GM12891 (cell line): ENCODE measurements around the gene PAX3.

Source experiments
- DNase-seq: peaks from one replicate; pipeline ENCODE4 v3.0.0; 2011; ENCODE audit warnings: low spot score; ENCODE audit not compliant: insufficient read length
- FAIRE-seq: peaks from 2 replicates; lab custom pipeline; 2011; peaks lifted over from hg19 to GRCh38; lab: Jason Lieb, UNC
- PAX5 ChIP-seq: IDR thresholded peaks from 2 replicates; pipeline ENCODE4 v1.6.1; 2011; ENCODE audit warnings: low read length, moderate library complexity, mild to moderate bottlenecking; ENCODE audit not compliant: insufficient read depth, severe bottlenecking
- POLR2A ChIP-seq: IDR thresholded peaks from 2 replicates; pipeline ENCODE4 v1.6.1; 2011; ENCODE audit warnings: low read depth, low read length, control low read depth
- POLR2AphosphoS5 ChIP-seq: IDR thresholded peaks from 2 replicates; pipeline ENCODE4 v1.6.1; 2011; ENCODE audit warnings: low read depth, low read length, control low read depth
- POU2F2 ChIP-seq: IDR thresholded peaks from 2 replicates; pipeline ENCODE4 v1.6.1; 2011; ENCODE audit warnings: low read depth, mild to moderate bottlenecking, control low read depth, low read length, moderate library complexity
- SPI1 ChIP-seq: IDR thresholded peaks from 2 replicates; pipeline ENCODE4 v1.6.1; 2011; ENCODE audit warnings: low read depth, low read length, control low read depth
- TAF1 ChIP-seq: IDR thresholded peaks from 2 replicates; pipeline ENCODE4 v1.6.1; 2011; ENCODE audit warnings: low read depth, low read length, control low read depth

Gene PAX3

GRCh38 chr2:222228054-222228453 lies 70.7 kb downstream of the PAX3 start:
- TF ChIP-seq SPI1 = no peak
- TF ChIP-seq PAX5 = no peak
- no peak for TF ChIP-seq POLR2A
- no peak for TF ChIP-seq POLR2AphosphoS5
- no peak for TF ChIP-seq POU2F2
- TF ChIP-seq TAF1 = no peak

GRCh38 chr2:222218786-222219185 lies 80.0 kb downstream of the PAX3 start:
- DNase-seq (no peak), FAIRE-seq (no peak)
- TF ChIP-seq PAX5 = no peak
- TF ChIP-seq SPI1 = no peak
- no peak for TF ChIP-seq TAF1
- TF ChIP-seq POU2F2 = no peak
- TF ChIP-seq POLR2A = no peak

More at GRCh38 chr2:222228054-222228453, 70.7 kb downstream of the PAX3 start:
- no peak for FAIRE-seq
- DNase-seq = no peak

DNA sequence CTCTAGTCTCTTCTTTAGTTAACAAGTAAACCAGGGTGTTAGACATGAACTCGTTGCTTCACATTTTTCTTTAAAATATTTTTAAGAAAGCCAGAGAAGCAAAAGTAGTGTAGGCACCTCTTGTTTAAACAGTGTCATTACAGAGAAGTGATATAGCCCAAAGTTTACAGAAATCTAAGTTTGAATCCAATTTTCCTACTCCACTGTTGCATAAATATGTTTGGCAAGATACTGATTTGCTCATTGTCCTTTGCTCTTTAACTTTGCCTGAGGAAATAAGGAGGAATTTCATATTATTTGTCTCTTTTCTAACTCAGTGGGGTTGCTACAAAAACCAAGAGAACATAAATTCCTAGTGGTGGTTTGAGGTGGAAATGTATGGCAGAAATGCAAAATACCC lies 81.1 kb downstream of the PAX3 start:
- no peak for DNase-seq
- no peak for FAIRE-seq
- TF ChIP-seq PAX5 (no peak), POLR2AphosphoS5 (no peak), POLR2A (no peak), POU2F2 (no peak), SPI1 (no peak), TAF1 (no peak)

DNA sequence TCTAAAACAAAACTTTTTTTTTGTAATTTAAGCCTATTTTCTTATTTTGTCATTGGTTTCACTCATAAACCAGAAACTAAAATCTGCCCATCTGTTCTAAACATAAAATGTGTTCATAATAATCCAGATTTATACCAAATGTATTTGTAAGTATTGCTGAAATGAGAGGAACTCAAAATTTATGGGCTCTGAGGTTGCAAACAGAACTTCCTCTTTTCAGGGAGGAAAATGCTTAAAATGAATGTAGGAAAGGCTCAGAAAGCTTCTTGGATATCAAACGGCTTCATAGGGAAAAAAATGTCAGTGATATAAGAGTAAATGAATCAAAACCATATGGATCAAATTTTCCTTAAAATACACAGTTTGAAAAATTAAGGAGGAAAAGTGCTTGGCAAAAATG lies 83.9 kb downstream of the PAX3 start:
- TF ChIP-seq POLR2A = no peak
- no peak for TF ChIP-seq TAF1
- no peak for TF ChIP-seq PAX5
- TF ChIP-seq POLR2AphosphoS5 = no peak
- TF ChIP-seq SPI1 = no peak
- TF ChIP-seq POU2F2 = no peak
- no peak for DNase-seq
- FAIRE-seq = no peak

DNA sequence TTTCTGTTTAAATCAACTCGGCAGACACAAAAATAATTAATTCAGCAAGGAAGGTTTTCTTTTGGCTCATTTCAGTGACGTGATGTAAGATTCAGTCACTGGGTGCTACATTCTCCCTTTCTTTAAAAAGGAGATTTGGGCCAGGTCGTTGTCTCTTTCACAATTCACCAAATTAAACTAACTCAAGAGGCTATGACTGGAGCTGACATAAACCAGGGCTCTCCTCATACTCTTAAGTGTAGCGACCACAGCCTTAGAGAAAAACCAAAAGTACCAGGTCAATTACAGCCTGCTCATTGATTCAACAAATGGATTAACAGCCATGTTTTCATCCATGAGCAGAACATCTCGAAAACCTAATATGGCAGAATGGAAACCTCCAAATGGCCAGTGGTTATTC lies 85.7 kb downstream of the PAX3 start:
- TF ChIP-seq POLR2AphosphoS5 (no peak), PAX5 (no peak), POLR2A (no peak), POU2F2 (no peak), SPI1 (no peak), TAF1 (no peak)
- FAIRE-seq = no peak

DNA sequence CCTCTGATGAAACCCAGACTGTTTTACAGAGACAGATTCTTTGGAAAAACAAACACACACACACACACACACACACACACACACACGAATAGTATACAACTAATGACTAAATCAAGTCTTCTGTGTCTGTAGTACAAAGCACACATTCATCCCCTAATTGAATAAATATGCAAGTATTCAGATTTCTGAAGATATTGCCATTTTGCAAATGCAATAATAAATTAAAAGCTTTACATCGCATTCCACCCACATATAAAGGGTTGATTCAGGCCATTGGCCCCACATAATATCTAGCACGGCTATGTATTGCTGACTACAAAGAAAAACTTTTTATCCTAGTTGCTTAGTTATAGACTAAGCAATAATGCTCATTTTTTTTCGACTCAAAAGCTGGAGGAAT lies 86.2 kb downstream of the PAX3 start:
- DNase-seq = no peak
- FAIRE-seq = no peak
- TF ChIP-seq POLR2AphosphoS5 (no peak), PAX5 (no peak), POLR2A (no peak), SPI1 (no peak), TAF1 (no peak)

More for the DNA sequence above, 85.7 kb downstream of the PAX3 start:
- DNase-seq = no peak

- no peak for FAIRE-seq
- TF ChIP-seq POLR2AphosphoS5 (no peak), POU2F2 (no peak), POLR2A (no peak), TAF1 (no peak), SPI1 (no peak), PAX5 (no peak)
- no peak for DNase-seq
Measured at GRCh38 chr2:222208010-222208690, 90.6 kb downstream of the PAX3 start.

DNA sequence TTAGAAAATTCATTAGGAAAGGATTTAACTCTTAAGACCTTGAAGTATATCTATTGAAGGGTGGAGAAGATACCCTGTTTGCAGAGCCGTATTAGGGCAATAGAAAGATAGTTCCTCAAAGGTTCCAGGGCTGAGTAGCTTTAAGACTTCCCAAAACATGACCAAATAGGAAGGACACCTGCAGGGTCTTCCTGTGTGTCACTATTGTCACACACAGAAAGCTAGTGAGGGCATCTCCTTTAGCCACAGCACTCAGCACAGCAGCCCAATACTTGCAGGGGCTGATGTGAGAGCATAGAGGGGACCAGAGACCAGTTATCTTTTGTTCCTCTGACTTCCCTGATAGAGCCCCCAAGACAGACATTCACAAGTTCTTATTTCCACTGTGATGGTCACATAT lies 93.7 kb downstream of the PAX3 start:
- no peak for DNase-seq
- FAIRE-seq = no peak
- TF ChIP-seq SPI1 (no peak), POU2F2 (no peak), PAX5 (no peak), TAF1 (no peak), POLR2A (no peak), POLR2AphosphoS5 (no peak)

GRCh38 chr2:222203041-222203440 lies 95.8 kb downstream of the PAX3 start:
- FAIRE-seq = no peak
- TF ChIP-seq POU2F2 (no peak), TAF1 (no peak), POLR2A (no peak), SPI1 (no peak), PAX5 (no peak), POLR2AphosphoS5 (no peak)

GRCh38 chr2:222196159-222196558 lies 102.6 kb downstream of the PAX3 start:
- FAIRE-seq (no peak), DNase-seq (no peak)
- TF ChIP-seq PAX5 (no peak), TAF1 (no peak), POU2F2 (no peak), POLR2AphosphoS5 (no peak), SPI1 (no peak), POLR2A (no peak)

More at GRCh38 chr2:222203041-222203440, 95.8 kb downstream of the PAX3 start:
- DNase-seq = no peak
